DLD1 (cell line): Measurements from ENCODE around the gene NFE2.
"Not testable (repeated sequence)": the region's sequence is repeated elsewhere in the genome, so short reads cannot be mapped to it uniquely, and the experiment has no call there.

Experiments used
- in situ Hi-C: cut with HindIII; loops from 2 replicates; pipeline ENCODE4 v1.10.0; 2017; ENCODE audit warnings: low sequenced_read_pairs

Gene NFE2

GRCh38 chr12:54284070-54284780 lies 16.6 kb downstream of the NFE2 start:
- in situ Hi-C loops, result not testable (repeated sequence)

DNA sequence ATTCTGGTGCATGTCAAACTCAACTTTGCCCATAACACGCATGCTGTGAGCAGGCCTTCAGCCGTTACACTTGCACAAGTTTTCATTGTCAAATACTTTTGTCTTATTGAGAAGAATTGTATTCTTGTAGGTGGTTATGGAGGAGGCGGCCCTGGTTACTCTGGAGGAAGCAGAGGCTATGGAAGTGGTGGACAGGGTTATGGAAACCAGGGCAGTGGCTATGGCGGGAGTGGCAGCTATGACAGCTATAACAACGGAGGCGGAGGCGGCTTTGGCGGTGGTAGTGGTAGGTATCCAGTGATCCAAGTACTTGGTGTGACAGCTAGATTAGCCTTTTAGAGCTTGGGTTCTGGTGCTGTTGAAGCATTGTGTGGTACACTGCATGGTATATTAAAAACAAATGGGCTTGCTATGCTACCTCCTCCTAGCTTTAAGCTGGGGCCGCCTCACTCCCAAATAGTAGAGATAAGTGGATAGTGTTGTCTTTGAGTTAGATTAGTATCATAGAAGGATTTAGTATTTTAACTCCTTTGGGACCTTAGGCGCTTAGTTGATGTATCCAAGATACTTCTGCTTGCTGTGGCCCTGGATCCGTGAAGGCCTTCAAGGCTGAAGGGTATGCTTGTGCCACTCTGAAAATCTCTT lies 17.7 kb downstream of the NFE2 start:
- in situ Hi-C loops, result no loop called here

- in situ Hi-C loops, result not testable (repeated sequence)
These were observed 19.1 kb downstream of the NFE2 start for GRCh38 chr12:54281694-54282093.

GRCh38 chr12:54281261-54281638 lies 19.6 kb downstream of the NFE2 start:
- in situ Hi-C loops, result not testable (repeated sequence)

DNA sequence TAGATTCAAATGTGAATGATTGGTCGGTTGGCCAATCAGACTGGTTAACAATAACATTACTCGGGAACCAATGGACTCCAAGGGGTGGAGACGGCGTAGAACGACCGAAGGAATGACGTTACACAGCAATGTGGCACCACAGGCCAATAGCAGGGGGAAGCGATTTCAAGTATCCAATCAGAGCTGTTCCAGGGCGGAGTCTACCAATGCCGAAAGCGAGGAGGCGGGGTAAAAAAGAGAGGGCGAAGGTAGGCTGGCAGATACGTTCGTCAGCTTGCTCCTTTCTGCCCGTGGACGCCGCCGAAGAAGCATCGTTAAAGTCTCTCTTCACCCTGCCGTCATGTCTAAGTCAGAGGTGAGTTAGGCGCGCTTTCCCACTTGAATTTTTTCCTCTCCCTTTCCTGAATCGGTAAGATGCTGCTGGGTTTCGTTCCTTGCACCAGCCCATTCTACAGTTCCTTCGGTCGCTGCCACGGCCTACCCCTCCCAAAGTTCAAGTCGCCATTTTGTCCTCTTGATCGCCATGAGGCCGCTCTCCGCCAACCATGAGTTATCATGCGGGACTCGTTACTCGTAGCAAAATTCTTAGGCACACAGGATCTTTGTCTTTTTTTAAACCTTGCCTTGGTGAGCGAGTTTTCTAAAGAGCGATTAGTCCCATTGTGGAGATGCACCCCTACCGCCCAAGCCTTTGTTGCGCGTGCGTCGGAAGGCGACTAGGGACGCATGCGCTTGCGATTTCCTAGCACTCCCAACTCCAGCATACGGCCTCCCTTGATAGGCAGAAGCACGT lies 20.2 kb downstream of the NFE2 start, which contains the start of gene HNRNPA1:
Gene HNRNPA1 (plus strand): TSS at position 259 of the 793 bp plus-strand sequence. CDS start 82 bp downstream, at position 341.
- in situ Hi-C loops, result no loop called here

- in situ Hi-C loops, result no loop called here
These were observed 21.0 kb downstream of the NFE2 start, which contains the start of gene CBX5 for GRCh38 chr12:54279632-54280467. Gene CBX5 (minus strand): TSS chr12:54280122. CDS start chr12:54257650, 22,472 bp downstream.

- in situ Hi-C loops, result no loop called here
These were observed 21.6 kb downstream of the NFE2 start for GRCh38 chr12:54279227-54279631.

DNA sequence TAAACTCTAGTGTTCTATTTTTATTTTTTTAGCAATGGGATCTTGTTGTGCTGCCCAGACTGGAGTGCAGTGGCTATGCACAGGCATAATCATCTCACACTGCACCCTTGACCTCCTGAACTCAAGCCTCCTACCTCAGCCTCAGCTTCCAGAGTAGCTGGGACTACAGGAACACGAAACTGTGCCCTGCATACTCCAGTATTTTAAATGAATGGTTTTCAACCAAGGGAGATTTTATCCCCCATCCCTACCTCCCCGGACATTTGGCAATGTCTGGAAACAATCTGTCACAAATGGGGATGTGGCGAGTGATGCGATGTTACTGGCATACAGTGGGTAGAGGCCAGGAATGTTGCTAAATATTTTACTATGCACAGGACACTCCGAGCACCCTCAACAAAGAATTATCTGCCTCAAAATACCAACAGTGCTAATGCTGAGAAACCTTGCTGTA lies 23.0 kb downstream of the NFE2 start:
- in situ Hi-C loops, result no loop called here

DNA sequence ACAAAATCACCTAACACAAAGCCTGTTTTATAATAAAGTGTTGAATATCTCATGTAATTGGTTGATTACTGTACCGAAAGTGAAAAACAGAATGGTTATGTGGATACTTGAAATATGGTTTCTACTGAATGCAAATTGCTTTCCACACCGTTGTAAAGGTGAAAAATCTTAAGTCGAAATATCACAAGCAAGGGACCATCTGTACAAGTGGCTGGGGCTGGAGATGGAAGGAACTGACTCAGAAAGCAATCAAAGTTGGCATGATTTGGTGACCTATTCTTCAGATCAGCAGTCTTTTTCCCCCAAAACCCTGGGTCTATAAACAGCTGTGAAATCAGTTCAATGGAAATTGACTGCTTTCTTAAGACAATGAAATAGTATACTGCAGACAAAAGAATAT lies 24.4 kb downstream of the NFE2 start:
- in situ Hi-C loops, result no loop called here

- in situ Hi-C loops, result no loop called here
These were observed 26.8 kb downstream of the NFE2 start for GRCh38 chr12:54273981-54274380.

GRCh38 chr12:54272214-54272613 lies 28.6 kb downstream of the NFE2 start:
- in situ Hi-C loops, result no loop called here

DNA sequence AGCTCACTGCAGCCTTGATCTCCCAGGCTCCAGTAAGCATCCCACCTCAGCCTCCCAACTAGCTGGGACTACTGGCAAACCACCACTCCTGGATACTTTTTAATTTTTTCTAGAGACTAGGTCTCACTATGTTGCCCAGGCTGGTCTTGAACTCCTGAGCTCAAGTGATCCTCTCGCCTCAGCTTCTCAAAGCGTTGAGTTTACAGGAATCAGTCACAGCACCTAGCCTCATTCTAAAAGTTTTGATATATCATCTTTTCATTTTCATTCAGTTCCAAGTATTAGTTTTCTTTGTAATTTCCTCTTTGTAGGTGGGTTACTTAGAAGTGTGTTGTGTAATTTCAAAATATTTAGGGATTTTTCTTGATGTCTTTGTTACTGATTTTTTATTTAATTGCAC lies 30.5 kb downstream of the NFE2 start:
- in situ Hi-C loops, result no loop called here

GRCh38 chr12:54266852-54267251 lies 34.0 kb downstream of the NFE2 start:
- in situ Hi-C loops, result no loop called here

DNA sequence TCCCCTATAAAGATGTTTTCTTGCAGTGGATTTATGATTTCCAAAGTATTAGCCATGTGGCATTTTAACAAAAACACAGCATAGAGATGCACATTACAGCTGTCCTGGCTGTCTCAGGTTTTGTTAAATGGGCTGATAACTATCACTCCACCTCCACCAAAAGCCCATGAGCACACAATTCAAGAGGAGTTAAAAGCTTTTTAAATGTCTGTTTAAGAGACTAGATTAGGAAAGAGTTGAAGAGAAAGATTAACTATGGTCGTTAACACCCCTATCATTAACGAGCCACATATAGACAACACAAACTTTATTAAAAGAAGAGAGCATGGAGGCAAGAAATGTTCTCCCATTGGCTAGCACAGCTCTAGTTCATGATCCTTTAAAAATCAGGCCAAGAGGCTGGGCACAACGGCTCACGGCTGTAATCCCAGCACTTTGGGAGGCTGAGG lies 35.4 kb downstream of the NFE2 start:
- in situ Hi-C loops, result no loop called here

- in situ Hi-C loops, result no loop called here
These were observed 38.4 kb downstream of the NFE2 start for GRCh38 chr12:54262403-54262925.

DNA sequence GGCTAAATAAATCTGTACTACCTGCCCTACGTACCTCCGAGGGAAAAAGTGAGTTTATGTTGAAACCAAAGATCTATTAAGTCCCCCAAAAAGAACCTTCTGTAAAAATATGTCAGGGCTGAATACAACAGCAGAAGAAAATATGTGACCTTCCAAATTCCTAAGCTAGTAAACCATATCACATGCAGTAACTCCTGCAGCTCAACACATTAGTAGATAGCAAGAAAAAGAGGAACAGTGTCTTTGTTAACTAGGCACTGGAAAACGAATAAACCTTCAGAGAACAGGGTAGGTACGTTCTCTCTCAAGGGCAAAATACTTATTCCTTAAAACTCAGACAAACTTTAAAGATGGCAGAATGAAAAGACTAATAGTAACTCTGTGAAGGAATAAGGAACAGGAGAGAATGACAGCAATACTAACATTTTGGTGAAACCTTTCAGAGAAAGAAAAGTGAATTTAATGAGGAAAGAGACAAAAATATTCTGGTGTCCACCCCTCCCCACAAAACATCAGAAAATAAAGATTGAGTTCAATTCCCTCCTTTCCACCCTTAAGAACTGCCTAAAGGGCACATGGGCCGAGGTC lies 38.9 kb downstream of the NFE2 start:
- in situ Hi-C loops, result no loop called here

- in situ Hi-C loops, result no loop called here
These were observed 41.4 kb downstream of the NFE2 start for GRCh38 chr12:54259194-54260011.

- in situ Hi-C loops, result no loop called here
These were observed 42.6 kb downstream of the NFE2 start for GRCh38 chr12:54258201-54258681.

DNA sequence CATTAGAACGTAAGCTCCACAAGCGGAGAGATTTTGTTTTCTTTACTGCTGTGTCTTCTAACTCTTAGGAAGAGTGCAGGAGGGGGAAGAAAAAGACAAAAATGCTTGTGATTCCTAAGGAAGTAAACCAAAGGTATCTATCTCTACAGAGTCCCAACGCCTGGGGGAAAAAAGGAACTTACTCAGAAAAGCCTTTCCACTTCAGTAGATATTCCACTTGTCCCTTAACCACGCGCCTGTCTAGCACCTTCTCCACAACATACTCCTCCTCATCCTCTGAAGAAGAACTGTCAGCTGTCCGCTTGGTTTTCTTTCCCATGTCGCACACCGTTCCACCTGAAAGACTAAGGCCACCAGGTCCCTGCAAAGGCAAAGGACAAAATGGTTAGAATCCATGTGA lies 43.5 kb downstream of the NFE2 start:
- in situ Hi-C loops, result no loop called here
